GM21447 (cell line): ENCODE results near the gene GUCA1A.
"Not testable (repeated sequence)": the region's sequence is repeated elsewhere in the genome, so short reads cannot be mapped to it uniquely, and the experiment has no call there.

Experiments used
- ATAC-seq: cut with Tn5 transposase; IDR thresholded peaks from one replicate; pipeline ENCODE4 v1.9.1; 2021; ENCODE audit not compliant: unreplicated experiment

The GUCA1A gene

DNA sequence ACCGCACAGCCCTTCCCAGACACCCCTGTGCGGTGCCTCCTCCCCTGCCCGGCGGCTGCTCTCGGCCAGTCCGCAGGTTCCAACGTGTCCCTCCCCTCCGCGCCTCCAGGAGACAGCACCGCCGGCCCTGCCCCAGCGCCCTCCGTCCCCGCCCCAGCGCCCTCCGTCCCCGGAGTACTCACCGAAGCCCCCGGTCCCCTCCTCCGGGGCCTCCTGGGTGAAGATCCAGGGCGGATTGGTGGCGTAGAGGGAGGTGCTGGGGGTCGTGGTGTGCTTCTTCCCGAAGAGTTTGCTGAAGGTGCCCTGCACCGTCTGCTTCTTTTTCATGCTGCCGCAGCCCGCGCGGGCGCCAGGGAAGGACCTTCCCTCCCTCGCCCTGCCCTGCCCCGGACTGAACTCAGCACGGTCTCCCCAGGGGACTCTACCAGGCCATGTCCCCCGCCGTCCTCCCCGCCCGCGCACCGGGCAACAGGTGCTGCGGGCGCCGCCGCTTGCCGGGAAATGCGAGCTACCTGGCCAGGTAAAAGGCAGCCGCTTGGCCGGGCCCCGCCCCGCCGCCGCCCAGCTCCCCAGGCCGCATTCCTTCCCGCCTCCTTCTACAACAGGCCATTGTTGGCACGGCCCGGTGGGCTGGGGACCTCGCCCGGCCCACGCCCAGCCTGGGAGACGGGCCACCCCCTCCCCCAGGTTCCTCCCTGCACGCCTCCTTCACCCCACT, 30.9 kb upstream of the GUCA1A start, which contains the start of gene C6orf132:
C6orf132 (minus strand) TSS at position 503 of the 718 bp plus-strand sequence; CDS start at position 327, 176 bp downstream.
- ATAC-seq = no peak

DNA sequence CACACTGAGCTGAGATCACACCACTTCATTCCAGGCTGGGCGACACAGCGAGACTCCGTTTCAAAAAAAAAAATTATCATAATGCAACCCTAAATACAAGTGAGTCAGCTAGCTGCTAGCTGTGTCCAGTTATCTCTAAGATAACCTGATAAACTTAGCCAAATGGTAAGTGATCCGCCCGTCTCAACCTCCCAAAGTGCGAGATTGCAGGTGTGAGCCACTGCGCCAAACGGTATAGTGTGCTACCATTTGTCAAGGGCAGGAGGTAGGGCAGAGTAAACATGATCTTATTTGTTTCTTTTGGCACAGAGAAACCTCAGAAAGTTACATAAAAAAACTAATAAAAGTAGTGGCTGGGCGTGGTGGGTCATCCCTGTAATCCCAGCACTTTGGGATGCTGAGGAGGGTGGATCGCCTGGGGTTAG, 26.0 kb upstream of the GUCA1A start:
- ATAC-seq = no peak

DNA sequence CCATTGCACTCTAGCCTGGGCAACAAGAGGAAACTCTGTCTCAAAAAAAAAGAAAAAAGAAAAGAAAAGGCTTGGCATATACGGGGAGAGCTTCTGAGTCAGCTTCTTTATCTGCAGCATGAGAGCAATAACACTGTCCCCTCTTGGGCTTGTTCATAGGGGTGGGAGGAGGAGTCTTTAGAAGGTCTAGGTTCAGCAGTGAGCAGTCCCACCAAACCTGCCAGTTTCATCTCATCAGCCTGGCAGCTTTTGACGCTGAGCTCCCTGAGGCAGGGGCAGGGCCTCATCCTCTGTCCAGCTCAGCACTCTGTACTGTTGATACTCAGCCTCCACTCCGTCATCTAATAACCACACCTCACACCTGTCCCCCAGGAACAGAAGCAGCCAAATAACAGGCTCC, 25.1 kb upstream of the GUCA1A start:
- ATAC-seq = no peak

DNA sequence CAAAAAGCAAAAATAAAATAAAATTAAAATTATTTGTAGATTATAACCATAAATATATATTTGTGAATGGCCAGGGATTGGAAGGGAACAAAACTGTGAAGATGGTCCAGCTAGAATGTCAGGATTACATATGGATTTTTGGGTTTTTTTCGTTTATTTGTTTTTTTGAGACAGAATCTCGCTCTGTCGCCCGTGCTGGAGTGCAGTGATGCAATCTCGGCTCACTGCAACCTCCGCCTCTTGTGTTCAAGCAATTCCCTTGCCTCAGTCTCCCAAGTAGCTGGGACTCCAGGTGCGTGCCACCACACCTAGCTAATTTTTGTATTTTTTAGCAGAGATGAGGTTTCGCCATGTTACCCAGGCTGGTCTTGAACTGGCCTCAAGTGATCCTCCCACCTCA, 22.9 kb upstream of the GUCA1A start:
- no peak for ATAC-seq

DNA sequence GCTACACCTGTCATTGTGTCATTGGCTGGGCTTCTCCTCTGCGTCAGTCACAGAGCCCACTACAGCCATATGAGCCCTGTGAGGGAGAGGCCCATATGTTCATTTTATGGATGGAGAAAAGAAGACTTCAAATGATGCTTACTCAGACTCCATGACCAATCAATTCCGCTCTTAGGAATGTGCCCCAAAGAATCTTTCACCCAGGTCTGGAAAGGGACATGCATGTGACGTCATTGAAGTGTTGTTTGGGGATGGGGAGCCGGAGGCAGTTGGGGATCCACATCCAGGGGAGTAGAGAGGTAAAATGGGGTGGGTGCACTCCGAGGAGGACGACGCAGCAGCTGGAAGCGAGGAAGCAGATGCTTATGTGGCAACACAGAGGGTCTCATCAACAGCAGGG, 21.1 kb upstream of the GUCA1A start:
- no peak for ATAC-seq

DNA sequence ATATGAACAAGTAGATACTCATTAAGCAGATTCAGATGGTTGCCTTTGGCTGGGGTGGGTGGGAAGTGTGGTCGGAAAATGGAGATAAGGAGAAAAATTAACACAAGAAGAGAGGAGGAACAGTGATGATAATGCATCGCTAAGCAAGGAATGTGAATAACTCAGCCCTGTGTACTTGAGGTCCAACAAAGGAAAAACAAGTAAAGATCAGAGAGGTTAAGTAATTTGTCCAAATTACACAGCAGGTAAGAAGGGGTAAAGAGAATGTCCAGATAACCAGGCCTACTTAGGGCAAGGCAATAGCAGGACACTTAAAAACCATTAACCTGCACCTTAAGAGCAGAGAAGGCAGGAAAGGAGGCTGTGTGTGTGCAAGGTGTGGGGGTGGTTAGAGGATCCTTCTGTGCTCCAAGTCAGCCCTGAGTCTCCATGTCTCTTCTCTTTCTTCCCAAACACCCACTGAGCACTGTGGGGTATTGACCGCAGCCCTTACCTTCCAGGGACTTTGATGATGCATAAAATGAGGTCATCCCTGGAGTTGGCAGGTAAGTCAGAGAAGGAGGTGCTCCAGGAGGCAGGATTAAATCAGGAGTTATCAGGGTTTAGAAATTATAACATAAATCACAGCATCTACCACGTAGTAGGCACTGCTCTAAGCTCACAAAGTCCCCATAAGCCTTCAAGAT, 20.5 kb upstream of the GUCA1A start:
- not testable (repeated sequence) for ATAC-seq

DNA sequence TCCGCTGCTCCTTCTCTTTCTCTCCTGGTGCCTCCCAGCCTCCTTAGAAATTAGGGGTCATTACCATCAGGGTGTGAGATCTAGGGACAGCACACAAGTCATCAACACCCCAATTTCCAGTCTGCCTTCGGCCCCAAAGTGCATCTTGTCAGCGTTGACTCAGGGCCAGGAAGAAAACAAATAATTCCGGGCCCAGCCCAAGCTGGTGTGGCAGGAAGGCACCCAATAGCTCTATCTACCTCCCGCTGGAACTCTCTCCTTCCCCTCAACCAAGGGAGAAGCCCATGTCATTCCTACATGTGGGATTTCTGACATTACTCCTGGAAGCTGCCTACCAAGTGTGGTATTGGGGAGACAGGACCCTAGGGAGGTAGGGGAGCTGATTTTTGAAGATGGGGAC, 19.2 kb upstream of the GUCA1A start:
- no peak for ATAC-seq

DNA sequence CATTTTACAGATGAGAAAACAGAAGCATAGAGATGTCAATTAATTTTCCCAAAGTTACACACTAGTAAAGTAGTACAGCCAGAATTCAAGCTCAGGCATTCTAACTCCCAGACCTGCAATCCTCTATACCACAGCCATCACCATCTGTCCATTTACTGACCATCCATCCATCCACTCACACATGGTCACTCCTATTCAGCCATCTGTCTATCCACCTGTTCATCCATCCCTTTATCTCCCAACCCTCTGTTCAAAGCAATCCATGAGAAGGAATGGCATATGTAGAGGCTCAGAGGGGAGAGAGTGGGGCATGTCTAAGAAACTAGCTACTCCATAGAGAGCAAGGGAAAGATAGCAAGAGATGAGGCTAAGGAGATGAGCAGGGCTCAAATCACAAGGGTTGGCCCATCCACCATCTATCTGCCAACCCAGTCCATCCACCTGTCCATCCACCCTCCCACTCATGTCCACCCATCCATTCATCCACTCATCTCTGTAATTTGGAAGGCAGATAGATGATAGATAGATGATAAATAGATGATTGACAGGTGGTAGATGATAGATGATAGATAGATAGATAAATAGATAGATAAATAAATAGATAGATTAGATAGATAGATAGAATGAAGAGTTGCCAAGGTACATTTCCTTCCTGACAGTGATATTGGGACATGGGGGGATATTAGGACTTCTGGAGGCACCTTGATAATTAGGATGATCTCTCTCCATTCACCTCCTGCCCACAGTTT, 18.5 kb upstream of the GUCA1A start:
- no peak for ATAC-seq

DNA sequence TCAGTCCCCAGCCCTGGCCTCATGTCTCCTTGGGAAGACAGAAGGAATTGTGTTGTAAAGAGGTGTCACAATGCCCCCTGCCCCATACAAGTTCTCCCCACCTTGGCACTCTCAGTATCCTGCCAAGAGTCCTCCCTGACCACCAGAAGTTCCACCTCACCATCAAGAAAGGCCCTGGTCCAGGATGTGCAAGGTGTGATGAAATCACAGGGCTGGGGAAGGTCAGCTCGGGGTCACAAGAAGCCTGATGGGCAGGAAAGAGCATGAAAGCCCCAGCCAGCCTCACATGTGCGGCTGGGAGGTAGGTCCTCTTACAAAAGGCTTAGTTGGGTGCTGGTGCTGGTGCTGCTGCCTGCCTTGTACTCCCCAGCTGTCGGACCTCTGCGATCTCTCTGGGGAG, 17.9 kb upstream of the GUCA1A start:
- no peak for ATAC-seq

DNA sequence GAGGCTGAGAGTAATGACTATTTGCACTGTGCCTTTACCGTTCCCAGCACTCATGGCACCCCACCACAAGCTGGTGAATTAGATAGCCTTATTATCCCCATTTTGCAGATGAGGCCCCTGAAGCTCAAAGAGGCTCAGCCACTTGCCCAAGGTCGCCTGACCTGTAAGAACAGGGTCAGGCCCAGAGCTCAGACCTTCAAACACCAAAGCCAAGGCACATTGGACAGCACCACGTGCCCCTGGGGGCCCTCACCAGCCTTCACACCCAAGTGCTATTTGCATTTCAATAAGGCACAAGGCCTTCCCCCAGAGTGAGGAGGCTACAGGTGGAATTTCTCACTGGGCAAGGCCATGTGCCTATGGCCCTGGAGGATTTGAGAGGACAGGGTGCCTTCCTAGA, 16.5 kb upstream of the GUCA1A start:
- no peak for ATAC-seq

DNA sequence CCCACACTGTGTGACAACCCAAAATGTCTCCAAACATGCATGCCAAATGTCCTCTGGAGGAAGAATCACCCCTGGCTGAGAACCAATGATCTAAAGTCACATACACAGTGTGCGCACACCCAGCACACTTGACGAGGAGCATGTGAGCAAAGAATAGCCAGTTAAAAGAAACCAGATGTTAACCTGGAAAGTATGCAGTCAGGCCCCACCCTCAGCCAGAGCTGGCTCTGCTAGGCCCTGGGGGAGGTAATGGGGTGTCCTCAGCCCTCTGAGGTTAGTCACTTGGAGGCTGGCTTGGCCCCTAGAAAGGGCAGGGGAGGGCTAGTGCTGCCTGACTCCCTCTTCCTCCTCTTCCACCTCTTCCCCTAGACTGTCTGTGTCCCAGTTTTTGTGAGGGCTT, 15.2 kb upstream of the GUCA1A start:
- no peak for ATAC-seq

DNA sequence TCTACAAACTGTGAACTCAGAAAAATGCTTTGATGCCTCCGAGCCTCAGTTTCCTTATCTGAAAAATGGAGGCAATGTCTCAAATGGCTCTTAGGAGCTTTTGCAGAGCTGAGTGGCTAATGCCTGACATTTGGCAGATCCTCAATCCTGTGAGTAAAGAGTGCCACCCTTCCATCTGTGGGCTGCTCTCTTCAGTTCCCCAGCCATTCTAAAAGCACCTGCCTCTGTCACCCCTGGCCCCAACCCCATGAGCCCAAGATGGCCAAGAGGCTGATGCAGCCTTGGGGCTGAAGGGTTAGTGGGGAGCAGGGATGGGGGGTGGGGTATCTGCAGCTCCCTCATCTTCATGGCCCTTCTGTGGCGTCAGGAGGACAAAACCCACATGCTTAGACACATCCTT, 14.5 kb upstream of the GUCA1A start:
- no peak for ATAC-seq

DNA sequence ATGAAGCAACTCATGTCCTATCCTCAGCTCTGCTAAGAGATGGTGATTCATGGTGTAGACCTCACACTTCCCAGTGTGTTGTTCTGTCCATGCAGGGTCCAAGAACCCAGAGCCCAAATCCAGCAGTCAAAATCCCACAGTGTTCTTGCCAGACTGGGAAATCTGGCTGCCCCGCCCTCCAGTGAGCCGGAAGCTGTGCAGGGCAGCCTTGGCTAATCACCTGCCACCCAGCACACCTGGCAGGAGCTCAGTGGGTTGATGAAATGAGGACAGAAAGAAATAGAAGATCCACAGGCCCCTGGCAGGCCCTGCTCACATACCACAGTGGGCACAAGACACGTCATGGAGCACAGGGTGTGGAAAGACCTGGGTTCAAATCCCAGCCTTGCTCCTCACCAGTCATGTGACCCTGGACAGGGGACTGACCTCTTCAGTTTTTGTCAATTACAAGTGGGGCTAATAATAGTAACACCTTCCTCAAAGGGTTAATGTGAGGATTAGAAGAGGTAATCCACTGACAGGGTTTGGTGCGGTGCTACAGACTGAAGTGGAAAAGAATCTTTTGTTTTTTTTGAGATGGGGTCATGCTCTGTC, 13.6 kb upstream of the GUCA1A start:
- ATAC-seq = no peak

DNA sequence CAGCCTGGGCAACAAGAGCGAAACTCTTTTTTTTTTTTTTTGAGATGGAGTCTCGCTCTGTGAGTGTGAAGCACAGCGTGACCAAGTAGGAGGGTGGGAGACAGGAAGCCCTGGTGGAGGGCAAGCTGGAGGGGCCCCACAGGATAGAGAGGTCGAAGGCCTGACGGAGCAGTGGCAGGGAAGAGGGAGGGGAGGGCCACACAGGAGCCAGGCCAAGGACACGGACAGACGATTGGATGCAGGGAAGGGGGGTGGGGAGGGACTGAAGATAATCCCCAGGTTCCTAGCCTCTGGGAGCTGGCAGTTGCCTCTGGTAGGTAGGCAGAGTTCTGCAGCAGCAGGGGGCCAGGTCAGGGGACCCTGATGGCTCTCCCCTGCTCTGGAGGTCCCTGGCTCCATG, 10.8 kb upstream of the GUCA1A start:
- no peak for ATAC-seq

DNA sequence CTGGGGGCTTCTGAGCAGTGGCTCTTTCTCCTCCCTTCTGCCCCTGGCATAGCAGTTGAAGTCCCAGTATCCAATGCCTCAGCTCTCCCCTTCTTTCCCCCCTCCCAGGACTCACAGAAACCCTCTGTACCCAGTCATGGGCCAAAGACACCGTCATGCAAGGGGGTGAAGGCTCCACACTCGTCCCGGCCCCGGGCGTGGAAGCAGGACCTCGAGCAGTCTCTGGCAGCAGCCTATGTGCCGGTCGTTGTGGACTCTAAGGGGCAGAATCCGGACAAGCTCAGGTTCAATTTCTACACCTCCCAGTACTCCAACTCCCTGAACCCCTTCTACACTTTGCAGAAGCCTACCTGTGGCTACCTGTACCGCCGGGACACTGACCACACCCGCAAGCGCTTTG, 10.4 kb upstream of the GUCA1A start:
- ATAC-seq = no peak

DNA sequence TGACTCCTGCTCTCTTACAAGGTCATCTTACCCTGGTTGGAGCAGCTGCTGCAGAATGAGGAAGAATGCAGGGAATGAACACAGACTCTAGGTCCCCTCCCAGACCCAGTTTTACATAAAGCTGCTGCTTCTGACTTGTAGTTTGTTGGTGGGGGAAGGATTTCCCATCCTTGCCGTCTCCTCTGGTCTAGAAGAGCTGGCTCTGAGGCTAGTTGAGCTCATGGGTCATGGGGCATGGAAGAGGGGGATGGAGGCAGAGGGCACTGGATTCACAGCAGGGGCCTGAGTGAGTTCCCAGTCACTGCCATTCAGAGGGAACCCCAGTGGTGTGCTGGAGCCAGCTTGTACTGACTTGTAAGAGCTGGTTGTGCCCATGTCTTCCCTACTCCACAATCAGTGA, 9.2 kb upstream of the GUCA1A start:
- ATAC-seq = no peak

DNA sequence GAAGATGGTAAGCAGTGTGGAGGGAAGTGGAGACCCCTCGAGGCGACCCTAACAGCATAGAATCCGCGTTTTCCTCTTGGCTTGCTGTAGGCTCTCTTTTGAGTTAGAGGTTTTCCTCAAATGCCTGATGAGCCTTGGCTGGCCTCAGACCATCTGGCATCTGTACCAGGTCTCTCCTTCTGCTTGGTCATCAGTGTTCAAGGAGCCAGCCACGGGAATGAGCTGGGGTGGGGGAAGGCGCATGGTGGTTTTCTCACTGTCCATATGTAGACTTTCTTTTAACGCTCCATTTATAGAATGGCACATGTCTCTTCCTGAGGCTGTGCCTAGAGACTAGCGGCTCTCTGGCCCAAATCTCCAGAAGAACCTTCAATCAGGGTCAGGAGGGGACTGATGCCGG, 8.1 kb upstream of the GUCA1A start:
- ATAC-seq = no peak

DNA sequence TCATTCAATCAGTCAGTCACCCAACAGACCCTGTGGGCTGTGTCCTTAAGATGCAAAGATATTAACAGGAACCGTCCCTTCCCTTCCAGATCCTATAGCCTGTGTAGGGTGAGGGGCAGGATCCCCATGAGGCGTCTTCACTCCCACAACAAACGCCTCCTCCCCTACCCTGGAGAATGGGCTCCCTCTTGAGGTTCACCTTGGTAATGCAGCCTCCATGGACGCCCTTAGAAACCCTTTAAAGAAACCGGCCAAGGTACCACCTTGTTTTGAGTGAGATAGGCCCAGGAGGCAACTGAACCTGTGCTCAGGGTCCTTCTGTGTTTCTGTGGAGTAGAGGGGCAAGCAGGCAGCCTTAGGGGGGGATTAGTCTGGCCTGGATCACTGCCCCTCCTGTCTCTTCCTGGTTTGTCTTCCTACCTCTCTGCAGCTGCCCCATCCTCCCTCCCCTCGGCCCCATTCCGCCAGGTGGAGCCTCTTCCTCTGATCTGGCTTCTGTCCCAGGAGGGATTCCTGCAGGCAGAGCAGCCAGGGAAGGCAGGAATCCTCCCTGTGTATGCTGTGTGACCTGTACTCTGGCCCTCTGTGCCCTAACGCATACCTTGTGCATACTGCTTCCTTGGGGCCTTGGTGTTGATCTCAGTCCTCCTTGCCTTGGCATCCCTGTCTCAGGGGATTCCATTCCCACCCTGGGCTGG, 6.6 kb upstream of the GUCA1A start:
- ATAC-seq = no peak

DNA sequence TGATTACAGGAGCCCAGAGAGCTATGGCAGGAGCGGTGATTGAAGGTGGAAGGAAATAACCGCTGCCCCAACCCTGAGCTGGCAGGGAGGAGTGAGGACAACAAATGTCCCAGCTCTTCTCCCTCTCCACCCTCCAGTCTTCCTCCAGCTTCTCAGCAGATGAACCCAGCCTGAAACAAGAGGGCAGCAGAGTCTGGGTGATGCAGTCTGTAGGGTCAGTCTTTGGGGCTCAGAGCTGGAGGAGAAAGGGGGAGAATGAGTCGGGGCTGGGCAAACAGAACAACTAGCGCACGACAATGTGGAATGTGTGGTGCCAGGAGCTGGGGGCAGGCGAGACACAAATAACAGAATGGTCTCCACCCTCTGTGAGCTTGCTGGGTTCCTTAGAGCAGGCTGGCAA, 4.5 kb upstream of the GUCA1A start:
- ATAC-seq = no peak

DNA sequence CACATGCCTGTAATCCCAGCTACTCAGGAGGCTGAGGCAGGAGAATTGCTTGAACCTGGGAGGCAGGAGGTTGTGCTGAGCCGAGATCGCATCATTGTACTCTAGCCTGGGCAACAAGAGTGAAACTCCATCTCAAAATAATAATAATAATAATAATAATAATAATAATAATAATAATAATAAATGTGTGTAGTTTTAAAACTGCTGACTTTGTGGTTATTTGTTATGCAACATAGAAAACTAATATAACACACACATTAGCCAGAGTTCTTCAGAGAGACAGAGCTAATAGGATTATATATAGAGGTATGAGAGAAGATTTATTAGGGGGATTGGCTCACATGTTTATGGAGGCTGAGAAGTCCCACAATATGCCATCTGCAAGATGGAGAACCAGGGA, 3.4 kb upstream of the GUCA1A start:
- ATAC-seq = not testable (repeated sequence)
